DMS53 (cell line): Measurements from ENCODE around the gene RALGPS1.
A peak's percentile ranks its signal among the peaks of the same experiment; 100 is the strongest.

Experiments used
- DNase-seq: peaks from one replicate; lab custom pipeline; 2025; lab: John Stamatoyannopoulos, UW

RALGPS1 gene

GRCh38 chr9:127193483-127193882 is 278.9 kb downstream of the RALGPS1 start:
- no peak for DNase-seq

GRCh38 chr9:127194881-127195713 is 280.5 kb downstream of the RALGPS1 start:
- peak; percentile 16 for DNase-seq

GRCh38 chr9:127195976-127196825 is 281.6 kb downstream of the RALGPS1 start:
- DNase-seq, result no peak

GRCh38 chr9:127196826-127197145 is 282.2 kb downstream of the RALGPS1 start:
- no peak for DNase-seq

- DNase-seq, result no peak
Observed at GRCh38 chr9:127197186-127197860, 282.7 kb downstream of the RALGPS1 start.

GRCh38 chr9:127197861-127198430 is 283.4 kb downstream of the RALGPS1 start:
- DNase-seq, result no peak

- DNase-seq, result no peak
Observed at GRCh38 chr9:127198587-127198986, 284.0 kb downstream of the RALGPS1 start.

- peak; percentile 76 for DNase-seq
Observed at GRCh38 chr9:127199001-127199791, 284.6 kb downstream of the RALGPS1 start.

- DNase-seq, result no peak
Observed at GRCh38 chr9:127200106-127200862, 285.7 kb downstream of the RALGPS1 start.

- DNase-seq, result no peak
Observed at GRCh38 chr9:127201071-127201541, 286.5 kb downstream of the RALGPS1 start.

GRCh38 chr9:127201731-127202130 is 287.1 kb downstream of the RALGPS1 start:
- no peak for DNase-seq

- no peak for DNase-seq
Observed at GRCh38 chr9:127202461-127203169, 288.0 kb downstream of the RALGPS1 start.

GRCh38 chr9:127203681-127204327 is 289.2 kb downstream of the RALGPS1 start:
- no peak for DNase-seq

GRCh38 chr9:127204771-127205470 is 290.3 kb downstream of the RALGPS1 start:
- DNase-seq, result peak; percentile 32

GRCh38 chr9:127205952-127206351 is 291.4 kb downstream of the RALGPS1 start:
- no peak for DNase-seq

GRCh38 chr9:127206666-127207065 is 292.1 kb downstream of the RALGPS1 start:
- no peak for DNase-seq

GRCh38 chr9:127207734-127208410 is 293.3 kb downstream of the RALGPS1 start:
- no peak for DNase-seq

GRCh38 chr9:127208416-127208815 is 293.8 kb downstream of the RALGPS1 start:
- DNase-seq, result no peak
